Measurements from ENCODE around the gene LRRC8A.

- TF ChIP-seq CTCF (IDR thresholded peaks at IDR 0.05) = no peak
- no peak for TF ChIP-seq POLR2A (IDR thresholded peaks at IDR 0.05)
- TF ChIP-seq POLR2AphosphoS5 (IDR thresholded peaks at IDR 0.05) = no peak
These were observed 12.8 kb downstream of the LRRC8A start for GRCh38 chr9:128894764-128895163.
